Activated naive CD4-positive, alpha-beta T cell treated with anti-CD3 and anti-CD28 coated beads, Interleukin-2, amount 50 U/mL, for 24 hours (primary cell): ENCODE measurements around the gene NTN4.
A peak's percentile ranks its signal among the peaks of the same experiment; 100 is the strongest.
"Not testable (repeated sequence)": the region's sequence is repeated elsewhere in the genome, so short reads cannot be mapped to it uniquely, and the experiment has no call there.

Source experiments
- H3K27ac Mint-ChIP-seq: one replicate; pipeline ENCODE4 v1.8.0; 2021; ENCODE audit warnings: mild to moderate bottlenecking, mixed read lengths
- H3K27me3 Mint-ChIP-seq: one replicate; pipeline ENCODE4 v1.8.0; 2021; ENCODE audit warnings: mixed read lengths
- H3K36me3 Mint-ChIP-seq: one replicate; pipeline ENCODE4 v1.8.0; 2021; ENCODE audit warnings: mixed read lengths
- H3K4me1 Mint-ChIP-seq: one replicate; pipeline ENCODE4 v1.8.0; 2021; ENCODE audit warnings: mixed read lengths
- H3K4me3 Mint-ChIP-seq: one replicate; pipeline ENCODE4 v1.8.0; 2021; ENCODE audit warnings: mild to moderate bottlenecking, mixed read lengths
- H3K9me3 Mint-ChIP-seq: one replicate; pipeline ENCODE4 v1.8.0; 2021; ENCODE audit warnings: mixed read lengths

Gene NTN4

GRCh38 chr12:95805864-95806671 is 15.5 kb upstream of the NTN4 start:
- Mint-ChIP-seq H3K4me3 (no peak overlapping the region), H3K36me3 (no peaks in the 10 kb centered on the region), H3K27ac (no peak overlapping the region)

GRCh38 chr12:95804291-95804690 is 13.7 kb upstream of the NTN4 start:
- Mint-ChIP-seq H3K27me3 (peaks cover 7% of the 10 kb centered on the region), H3K4me3 (no peak overlapping the region), H3K36me3 (no peaks in the 10 kb centered on the region), H3K27ac (no peak overlapping the region), H3K9me3 (no peaks in the 10 kb centered on the region), H3K4me1 (no peaks in the 10 kb centered on the region)

More at GRCh38 chr12:95805864-95806671, 15.5 kb upstream of the NTN4 start:
- Mint-ChIP-seq H3K9me3 (no peaks in the 10 kb centered on the region), H3K27me3 (peaks cover 10% of the 10 kb centered on the region), H3K4me1 (no peaks in the 10 kb centered on the region)

DNA sequence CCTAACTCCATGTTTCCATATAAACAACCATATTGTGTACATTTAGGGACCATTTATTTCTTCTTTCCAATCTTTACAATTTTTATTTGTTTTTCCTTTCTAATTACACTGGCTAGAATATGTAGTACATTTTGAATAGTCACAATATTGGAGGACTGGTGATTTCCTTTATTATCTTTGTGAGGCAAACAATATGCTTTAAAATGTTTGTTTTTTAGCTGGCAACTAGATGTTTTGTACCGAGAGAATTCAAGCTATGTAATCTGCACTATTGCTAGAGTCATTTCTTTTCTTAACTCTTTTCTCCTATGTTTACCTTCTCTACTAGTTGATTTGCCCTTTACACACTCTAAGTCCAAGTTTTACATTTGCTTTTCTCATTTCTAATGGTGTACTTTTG is 13.3 kb upstream of the NTN4 start:
- Mint-ChIP-seq H3K36me3 (no peaks in the 10 kb centered on the region), H3K4me1 (no peaks in the 10 kb centered on the region), H3K4me3 (no peak overlapping the region), H3K9me3 (no peaks in the 10 kb centered on the region), H3K27me3 (peaks cover 7% of the 10 kb centered on the region), H3K27ac (no peak overlapping the region)

- Mint-ChIP-seq H3K4me1 (no peaks in the 10 kb centered on the region), H3K36me3 (no peaks in the 10 kb centered on the region), H3K4me3 (no peak overlapping the region), H3K27me3 (peaks cover 7% of the 10 kb centered on the region), H3K9me3 (no peaks in the 10 kb centered on the region), H3K27ac (no peak overlapping the region)
These were observed 12.1 kb upstream of the NTN4 start for GRCh38 chr12:95802482-95803270.

- H3K27ac Mint-ChIP-seq: peak overlapping the region; percentile 30
- peaks cover 13% of the 10 kb centered on the region for H3K27me3 Mint-ChIP-seq
- H3K9me3 Mint-ChIP-seq: no peaks in the 10 kb centered on the region
- H3K4me1 Mint-ChIP-seq: no peaks in the 10 kb centered on the region
- no peaks in the 10 kb centered on the region for H3K36me3 Mint-ChIP-seq
- no peak overlapping the region for H3K4me3 Mint-ChIP-seq
These were observed 6.4 kb upstream of the NTN4 start for GRCh38 chr12:95796982-95797289.

DNA sequence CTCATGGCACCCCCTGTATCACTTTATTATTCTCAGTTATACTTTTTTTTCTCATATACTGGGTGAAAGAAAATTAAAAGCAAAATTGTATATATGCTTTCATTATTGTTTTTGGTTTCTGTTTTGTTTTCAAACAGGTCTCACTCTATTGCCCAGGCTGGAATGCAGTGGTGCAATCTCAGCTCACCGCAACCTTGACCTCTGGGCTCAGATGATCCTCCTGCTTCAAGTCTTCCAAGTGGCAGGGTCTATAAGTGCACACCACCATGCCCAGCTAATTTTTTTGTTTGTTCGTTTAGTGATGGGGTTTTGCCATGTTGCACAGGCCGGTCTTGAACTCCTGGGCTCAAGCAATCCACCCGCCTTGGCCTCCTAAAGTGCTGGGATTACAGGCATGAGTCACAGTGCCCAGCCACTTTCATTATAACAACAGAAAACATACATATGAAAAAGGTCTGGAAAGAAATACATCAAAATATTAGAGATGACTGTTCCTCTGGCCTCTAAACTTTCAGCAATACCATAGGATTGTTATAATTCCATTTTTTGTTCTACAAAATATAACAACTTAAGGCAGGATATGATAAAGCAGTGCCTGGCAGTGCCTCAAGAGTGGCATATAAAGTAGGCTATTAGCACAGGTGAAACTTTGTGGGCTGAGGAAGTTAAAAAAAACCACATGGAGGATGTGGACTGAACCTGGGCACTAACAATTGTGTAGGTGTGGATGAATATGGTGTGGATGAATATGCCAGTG is 5.8 kb upstream of the NTN4 start:
- Mint-ChIP-seq H3K4me1 (peaks cover 2% of the 10 kb centered on the region), H3K36me3 (no peaks in the 10 kb centered on the region), H3K9me3 (no peaks in the 10 kb centered on the region), H3K27me3 (peaks cover 18% of the 10 kb centered on the region), H3K27ac (peak overlapping the region; percentile 30), H3K4me3 (no peak overlapping the region)

GRCh38 chr12:95790917-95791849 is 619 bp upstream of the NTN4 start:
- Mint-ChIP-seq H3K36me3 (no peaks in the 10 kb centered on the region), H3K4me1 (peaks cover 14% of the 10 kb centered on the region), H3K9me3 (no peaks in the 10 kb centered on the region), H3K27me3 (peaks cover 45% of the 10 kb centered on the region), H3K27ac (peak overlapping the region; percentile 14), H3K4me3 (peak overlapping the region; percentile 83)

- no peaks in the 10 kb centered on the region for H3K9me3 Mint-ChIP-seq
- no peak overlapping the region for H3K27ac Mint-ChIP-seq
- H3K4me1 Mint-ChIP-seq: peaks cover 14% of the 10 kb centered on the region
- peak overlapping the region; percentile 81 for H3K4me3 Mint-ChIP-seq
- H3K36me3 Mint-ChIP-seq: no peaks in the 10 kb centered on the region
- peaks cover 51% of the 10 kb centered on the region for H3K27me3 Mint-ChIP-seq
These were observed 1.2 kb downstream of the NTN4 start for GRCh38 chr12:95789126-95790032.

DNA sequence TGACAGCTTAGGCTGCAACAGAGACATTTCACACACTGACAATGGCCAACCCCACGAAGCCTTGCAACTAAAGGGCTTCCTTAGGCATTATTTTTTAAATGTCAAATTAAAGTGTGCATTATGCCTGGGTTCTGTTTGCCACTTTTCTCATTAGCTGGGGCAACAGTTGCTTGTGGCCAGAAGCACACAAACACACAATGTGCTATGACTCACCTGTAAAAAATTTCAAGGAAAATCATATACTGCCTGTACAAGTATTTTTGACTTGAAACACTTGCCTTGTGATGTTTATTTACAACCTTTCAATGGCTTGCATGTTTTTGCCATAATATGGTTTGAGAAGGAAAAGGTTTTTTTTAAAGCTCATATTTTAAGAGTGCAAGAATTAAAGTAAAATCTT is 1.9 kb downstream of the NTN4 start:
- Mint-ChIP-seq H3K36me3 (no peaks in the 10 kb centered on the region), H3K4me1 (peaks cover 14% of the 10 kb centered on the region), H3K9me3 (no peaks in the 10 kb centered on the region), H3K4me3 (peak overlapping the region; percentile 36), H3K27ac (no peak overlapping the region), H3K27me3 (peaks cover 54% of the 10 kb centered on the region)

DNA sequence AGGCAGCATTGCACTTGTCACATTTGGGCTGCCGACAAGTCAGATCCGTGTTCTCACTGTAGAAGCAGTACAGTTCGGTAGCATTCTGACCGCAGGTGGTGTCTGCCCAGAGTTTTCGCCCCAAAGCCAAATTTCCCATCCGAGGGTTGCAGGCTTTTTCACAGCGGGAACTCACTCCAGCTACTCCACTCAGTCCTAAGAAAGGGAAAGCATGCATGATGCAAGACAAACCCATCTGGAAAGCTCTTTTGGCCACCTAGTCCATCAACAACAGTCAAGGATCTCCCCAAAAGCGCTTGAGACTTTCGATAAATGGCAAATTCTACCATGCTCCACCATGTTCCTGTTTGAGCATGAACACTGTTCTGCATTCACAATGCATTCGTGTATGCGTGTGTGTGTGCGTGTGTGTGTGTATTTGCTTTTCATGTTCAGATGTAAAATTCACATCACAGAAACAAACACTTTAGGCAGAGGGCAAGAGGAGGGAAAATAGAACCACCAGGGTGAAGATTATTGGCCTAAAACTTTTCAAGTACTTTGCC is 3.2 kb downstream of the NTN4 start:
- peaks cover 14% of the 10 kb centered on the region for H3K4me1 Mint-ChIP-seq
- H3K27me3 Mint-ChIP-seq: peaks cover 48% of the 10 kb centered on the region
- H3K4me3 Mint-ChIP-seq: no peak overlapping the region
- H3K9me3 Mint-ChIP-seq: no peaks in the 10 kb centered on the region
- no peak overlapping the region for H3K27ac Mint-ChIP-seq
- H3K36me3 Mint-ChIP-seq: no peaks in the 10 kb centered on the region

GRCh38 chr12:95784915-95785314 is 5.6 kb downstream of the NTN4 start:
- H3K9me3 Mint-ChIP-seq: no peaks in the 10 kb centered on the region
- H3K36me3 Mint-ChIP-seq: no peaks in the 10 kb centered on the region
- H3K27ac Mint-ChIP-seq: no peak overlapping the region
- no peak overlapping the region for H3K4me3 Mint-ChIP-seq
- peaks cover 40% of the 10 kb centered on the region for H3K27me3 Mint-ChIP-seq
- H3K4me1 Mint-ChIP-seq: peaks cover 7% of the 10 kb centered on the region

- Mint-ChIP-seq H3K27me3 (peaks cover 36% of the 10 kb centered on the region), H3K36me3 (no peaks in the 10 kb centered on the region), H3K9me3 (no peaks in the 10 kb centered on the region), H3K4me1 (peaks cover 1% of the 10 kb centered on the region), H3K4me3 (no peak overlapping the region), H3K27ac (no peak overlapping the region)
These were observed 6.3 kb downstream of the NTN4 start for GRCh38 chr12:95784286-95784685.

- not testable (repeated sequence) for H3K4me1 Mint-ChIP-seq, H3K27ac Mint-ChIP-seq, H3K4me3 Mint-ChIP-seq, H3K9me3 Mint-ChIP-seq, H3K36me3 Mint-ChIP-seq
- H3K27me3 Mint-ChIP-seq: peaks cover 19% of the 10 kb centered on the region
These were observed 15.1 kb downstream of the NTN4 start for GRCh38 chr12:95775466-95775865.
